HG03025 (cell line): ENCODE measurements around the gene DLG2.

Source experiments
- ATAC-seq: cut with Tn5 transposase; IDR thresholded peaks from one replicate; pipeline ENCODE4 v1.9.1; 2021; ENCODE audit warnings: mild to moderate bottlenecking, moderate library complexity; ENCODE audit not compliant: unreplicated experiment, low FRiP score

Gene DLG2

DNA sequence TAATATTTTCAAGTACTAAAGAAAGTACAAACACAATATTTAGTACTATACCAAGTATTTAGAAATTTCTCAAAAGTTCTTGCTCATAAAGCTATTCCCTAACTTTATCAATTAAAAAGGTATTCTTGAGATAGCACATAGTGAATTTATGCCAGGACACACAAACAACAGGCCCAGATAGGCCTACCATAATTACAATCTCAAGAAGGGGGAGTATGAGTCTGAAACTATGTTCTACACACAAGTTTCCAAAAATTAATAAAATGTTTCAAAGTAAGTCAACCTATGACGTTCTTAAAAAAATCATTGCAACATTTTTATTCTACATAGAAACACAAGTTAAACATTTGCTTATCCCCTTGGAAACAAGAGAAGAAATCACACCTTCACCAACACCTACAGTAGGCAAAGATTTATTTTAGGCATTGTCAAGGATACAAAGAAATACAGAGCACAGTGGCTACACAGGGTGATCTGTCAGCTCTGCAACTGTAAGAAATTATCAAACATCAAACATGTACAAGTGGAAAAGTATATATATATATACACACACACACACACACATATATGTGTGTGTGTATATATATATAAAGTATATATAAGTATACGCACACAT lies 1497.1 kb downstream of the DLG2 start:
- no peak for ATAC-seq

DNA sequence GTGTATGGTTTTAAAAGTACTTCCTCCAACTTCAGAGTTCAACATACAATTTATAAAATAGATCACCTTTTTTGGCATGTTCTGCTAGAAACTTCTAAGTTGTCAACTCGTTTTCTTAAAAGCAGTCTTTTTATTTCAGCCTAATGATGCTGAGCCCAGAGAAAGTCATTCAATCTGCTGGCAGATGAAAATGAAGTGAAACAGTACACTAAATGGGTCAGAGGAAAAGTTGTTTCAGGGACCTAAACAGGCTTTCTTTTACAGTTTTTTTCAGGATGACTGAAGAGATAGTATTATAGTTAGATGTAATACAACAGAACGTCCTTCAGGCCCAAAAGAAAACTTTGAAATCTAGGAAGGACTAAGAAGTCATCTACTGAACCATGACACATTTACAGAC lies 1498.3 kb downstream of the DLG2 start:
- no peak for ATAC-seq

DNA sequence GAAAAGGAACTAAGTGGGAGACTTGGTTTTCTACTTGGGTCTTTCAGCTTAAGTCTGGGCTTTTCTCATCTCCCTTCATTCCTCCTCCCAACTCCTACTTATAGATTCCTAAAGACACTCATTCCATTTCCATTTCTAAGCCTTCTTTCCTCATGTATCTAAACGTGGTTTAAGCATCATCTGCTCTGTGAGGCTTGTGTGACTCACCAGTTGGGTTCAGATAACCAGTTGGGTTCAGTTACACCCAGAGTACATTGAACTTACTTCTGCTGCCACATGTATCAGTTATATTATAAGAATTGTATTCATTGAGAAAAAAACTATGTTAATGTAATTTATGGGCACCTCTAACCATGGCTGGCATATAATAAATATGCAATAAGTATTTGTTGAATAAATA lies 1509.8 kb downstream of the DLG2 start:
- no peak for ATAC-seq

DNA sequence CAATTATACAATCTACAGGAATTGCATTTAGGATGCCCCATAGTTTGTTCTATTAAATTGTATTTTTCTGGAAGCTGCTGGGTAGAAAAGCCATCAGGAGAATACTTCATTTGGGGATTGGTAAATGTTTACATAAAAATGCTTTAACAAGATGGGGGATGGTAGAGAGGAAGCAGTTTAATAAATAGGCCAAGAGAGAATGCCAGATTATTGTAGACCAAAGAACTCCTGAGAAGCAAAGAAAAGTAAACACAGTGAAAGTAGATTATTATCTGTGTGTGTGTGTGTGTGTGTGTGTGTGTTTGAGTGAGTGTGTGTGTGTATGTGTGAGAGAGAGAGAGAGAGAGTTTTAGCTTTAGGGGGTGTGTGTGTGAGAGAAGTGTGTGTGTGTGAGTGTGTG lies 1520.6 kb downstream of the DLG2 start:
- ATAC-seq, result no peak

DNA sequence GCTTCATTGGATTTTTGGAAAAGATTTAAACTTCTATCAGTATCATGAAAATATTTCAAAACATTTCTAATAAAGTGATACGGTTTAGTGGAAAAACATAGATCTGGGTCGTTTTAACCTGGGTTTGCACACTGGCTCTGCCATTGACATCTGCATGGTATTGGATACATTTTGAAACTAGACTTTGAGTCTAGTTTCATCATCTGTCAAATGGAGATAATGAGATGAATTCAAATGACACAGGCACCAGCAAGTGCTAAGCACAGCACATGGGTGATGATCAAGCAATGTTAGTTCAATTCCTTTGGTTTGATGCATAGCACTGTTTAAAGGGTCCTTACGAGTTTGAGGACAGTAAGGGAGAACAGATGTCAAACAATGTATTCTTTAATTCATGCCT lies 1522.0 kb downstream of the DLG2 start:
- no peak for ATAC-seq

DNA sequence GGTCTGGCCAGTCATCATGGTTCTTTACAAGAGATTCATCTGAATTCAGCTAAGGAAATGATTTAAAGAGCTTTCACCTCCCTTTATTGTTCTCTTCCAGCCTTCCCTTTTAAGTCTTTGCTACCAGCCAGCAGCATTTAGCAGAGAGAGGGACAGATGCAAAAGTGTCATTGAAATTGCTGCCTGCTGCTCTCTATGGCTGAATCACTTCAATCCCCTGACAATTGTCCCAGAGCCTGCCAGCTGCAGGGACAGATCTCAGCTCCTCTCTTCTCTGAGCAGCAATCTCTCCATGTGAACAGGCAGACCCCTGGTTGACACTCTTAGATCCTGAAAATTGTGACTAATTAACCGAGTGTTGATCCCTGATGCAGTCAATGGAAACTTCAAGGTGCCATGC lies 1524.0 kb downstream of the DLG2 start:
- ATAC-seq, result no peak

DNA sequence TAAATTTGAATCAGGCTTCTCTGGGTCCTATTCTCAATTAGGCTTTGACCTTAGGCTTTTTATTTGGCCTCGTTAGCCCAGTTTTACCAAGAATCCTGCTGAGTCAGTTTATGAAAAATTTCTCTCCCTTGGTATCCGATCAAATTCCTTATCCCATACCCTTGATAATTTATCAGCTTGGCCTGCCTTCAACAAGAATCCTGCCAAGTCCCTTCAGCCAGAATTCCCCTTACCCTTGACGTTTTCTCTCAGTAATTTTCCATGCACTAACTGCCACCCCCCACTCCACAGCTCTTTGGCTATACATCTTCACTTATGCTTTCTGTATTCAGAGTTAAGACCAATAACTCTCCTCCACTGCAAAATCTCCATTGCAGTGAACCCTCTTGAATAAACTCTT lies 1530.0 kb downstream of the DLG2 start:
- no peak for ATAC-seq

DNA sequence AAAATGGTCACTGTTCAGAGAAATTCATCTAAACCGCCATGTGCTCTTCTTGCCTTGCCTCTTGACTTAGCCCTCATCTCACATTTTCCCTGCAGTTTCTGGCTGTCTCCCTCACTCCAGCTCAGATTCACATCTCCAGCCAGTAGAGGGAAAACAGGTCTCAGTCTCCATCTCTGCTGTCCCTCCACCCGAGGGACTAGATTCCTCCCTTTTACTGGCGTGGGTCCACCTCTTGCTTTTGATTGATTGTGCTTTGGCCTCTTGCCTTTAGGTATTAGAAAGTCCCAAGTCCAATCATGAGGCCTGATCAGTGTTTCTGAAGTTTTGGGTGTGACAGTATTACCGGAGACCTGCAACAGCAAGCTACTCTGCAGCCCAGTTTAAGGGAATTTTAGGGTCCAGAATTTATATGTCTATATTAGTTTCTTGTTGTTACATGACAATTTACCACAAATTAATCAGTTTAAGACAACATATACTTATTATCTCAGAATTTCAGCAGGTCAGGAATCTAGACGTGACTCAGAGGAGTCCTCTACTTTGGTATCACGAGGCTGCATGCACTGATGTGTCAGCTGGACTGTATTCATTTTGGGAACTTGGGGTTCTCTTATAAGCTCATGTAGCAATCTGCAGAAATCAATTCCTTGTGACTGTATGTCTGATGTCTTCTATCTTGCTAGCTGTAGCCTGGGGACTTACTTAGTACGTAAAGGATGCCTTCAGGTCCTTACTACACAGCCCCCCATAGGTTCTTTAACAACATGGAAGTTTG lies 1535.7 kb downstream of the DLG2 start:
- ATAC-seq, result no peak

DNA sequence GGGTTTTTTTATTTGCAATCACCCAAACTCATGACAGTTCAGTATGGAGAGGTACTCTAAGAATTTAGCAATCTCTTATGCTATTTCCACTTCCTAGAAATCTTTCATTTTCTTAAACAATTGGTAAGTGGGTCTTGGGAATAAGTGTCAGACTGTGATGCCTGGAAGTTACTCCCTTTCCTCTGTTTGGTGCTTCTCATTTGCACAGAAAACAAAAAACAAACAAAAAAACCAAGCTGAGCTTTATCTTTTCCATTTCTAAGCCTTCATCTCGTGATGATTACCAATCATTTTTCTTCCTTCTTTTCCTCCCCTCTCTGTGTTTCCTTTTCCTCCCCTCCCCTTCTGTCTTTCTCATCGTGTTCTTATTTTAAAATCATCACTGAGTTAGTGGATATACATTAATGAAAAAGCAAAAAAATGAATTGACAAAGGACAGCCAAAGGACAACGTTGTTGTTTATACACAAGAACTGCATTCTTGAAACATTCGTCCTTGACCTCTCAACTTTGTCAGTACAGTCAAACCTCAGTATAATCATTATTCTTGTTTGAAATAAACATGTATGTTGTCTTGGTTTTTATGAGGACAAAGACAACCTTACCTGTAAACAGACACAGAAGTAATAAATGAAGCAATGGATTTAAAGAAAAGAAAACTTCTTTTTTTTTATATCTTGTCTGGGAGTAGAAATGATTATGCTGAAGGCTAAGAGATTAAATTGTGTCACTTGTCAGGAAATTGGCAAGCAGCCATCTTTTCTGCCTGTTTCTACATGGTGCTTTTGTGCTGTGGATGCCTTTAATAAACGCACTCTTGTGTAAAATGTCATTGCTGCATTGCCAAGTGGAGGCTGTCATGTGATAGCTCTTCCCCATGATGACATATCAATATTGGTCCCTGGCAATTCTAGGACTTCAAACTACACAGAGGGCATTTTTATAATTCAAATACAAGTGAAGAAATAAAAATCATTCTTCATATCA lies 1537.8 kb downstream of the DLG2 start:
- no peak for ATAC-seq

DNA sequence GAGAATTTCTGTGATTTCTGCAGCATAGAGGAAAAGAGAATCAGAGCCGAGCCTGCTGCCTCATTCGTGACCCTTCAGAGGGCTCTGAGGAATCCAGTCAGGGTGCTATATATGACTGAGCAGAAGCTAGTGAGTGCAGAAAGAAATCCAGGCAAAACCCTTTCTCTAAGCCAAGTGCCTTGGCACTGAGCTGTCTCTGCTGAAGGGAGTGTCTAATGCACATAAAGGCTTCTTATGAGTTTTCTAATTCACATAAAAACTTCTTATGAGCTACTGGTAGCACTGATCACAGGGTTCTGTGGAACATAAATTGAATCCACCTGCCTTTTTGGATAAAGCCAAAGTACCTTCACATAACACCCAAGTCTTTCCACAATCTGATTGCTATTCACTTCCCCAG lies 1555.3 kb downstream of the DLG2 start:
- no peak for ATAC-seq

DNA sequence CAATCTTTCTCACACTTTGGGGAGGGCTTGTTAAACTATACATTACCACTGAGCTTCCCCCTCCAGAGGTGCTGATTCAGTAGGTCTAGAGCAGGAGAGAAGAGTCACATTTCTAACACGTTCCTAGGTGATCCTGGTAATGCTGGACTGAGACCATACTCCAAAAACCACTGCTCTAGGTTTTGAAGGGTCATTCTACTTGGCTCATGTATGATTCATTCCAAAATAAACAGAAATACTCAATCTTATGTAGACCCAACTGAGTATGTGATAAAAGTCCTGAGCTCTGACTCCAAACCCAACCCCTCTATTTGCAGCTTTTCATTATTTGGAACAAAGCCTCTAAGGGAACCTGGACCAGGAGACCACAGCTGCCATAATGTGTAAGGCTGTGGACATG lies 1558.1 kb downstream of the DLG2 start:
- no peak for ATAC-seq

DNA sequence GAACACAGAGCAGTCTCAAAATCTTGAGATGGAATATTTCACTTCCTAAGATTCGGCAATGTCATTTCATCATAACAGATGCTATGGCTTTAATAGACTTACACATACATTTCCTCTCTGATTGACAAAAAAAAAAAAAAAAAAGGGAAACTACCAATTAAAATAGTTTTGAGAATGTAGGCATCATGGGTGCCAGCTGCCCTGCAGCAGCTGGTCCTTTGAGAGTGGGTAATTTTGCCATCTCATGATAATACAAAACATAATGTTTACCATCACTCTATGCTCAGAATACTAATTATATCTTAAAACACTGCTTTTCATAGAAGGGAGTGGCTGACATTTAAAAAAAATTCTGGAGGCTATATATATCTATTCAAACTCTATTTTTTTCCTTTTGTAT lies 1565.4 kb downstream of the DLG2 start:
- ATAC-seq, result no peak

DNA sequence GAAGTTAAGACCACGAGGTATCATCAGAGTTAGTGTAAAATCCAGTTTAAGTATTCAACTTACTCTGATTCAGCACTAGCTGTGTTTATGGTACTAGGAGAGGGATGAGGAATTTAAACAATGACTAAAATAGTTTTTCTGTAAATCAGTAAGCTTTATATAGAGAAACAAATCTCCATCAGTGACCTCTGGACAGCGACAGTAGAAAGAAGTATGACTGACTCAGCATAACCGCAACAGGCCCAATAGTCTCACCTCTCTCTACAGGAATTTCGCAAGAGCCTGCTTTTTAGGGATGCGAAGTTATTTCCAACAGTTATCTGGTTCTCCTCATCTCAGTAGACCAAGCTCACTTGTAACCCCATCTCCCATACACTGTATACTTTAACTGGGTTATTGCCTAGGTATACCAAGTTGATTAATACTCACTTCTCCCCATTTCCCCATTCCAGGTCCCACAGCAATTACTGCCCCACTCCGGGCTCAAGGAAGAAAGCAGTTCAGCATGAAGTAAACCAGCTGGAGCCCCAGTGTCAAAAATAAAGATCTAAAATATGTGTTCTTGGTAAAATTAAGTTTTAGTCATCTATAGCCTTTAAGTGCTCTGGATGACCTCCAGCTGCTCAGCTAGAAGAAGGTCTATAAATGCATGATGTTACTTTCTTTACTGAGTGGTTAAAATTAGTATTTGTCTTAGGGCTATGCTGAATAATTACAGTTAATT lies 1570.3 kb downstream of the DLG2 start:
- no peak for ATAC-seq

DNA sequence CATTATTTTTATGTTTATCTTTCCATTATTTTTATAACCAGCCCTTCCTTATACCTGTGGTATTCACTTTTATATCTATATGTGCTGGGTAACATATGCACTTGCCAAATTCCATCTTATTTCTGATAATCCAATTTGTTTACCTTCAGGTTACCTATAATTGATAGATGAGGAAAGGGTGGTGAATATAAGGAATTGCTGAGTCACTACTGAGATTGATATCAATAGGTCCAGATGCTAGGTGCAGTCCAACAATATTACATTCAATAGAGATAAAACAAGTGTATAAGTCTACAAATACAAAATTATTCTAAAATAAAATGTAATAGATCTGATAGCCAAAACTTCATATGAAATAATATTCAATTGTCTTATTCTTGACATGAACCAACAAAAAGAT lies 1582.0 kb downstream of the DLG2 start:
- no peak for ATAC-seq

DNA sequence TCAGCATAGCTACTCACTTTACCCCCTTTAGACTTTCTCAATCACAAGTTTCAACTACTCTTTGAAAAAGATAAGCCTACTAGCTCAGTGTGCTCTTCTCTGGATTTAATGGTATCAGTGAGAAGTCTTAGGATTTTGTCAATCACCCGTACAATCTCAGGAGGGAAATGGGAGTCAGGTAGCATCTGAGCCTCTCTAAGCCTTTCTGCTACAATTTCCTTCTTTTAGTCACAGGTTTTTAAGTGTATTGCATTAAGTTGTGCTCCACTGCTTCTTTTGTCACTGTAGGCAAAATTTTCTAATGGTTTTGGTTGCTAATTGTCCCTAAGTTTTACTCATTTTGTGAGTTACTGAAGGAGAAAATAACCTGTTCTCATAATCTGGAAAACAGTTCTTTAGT lies 1582.4 kb downstream of the DLG2 start:
- no peak for ATAC-seq

DNA sequence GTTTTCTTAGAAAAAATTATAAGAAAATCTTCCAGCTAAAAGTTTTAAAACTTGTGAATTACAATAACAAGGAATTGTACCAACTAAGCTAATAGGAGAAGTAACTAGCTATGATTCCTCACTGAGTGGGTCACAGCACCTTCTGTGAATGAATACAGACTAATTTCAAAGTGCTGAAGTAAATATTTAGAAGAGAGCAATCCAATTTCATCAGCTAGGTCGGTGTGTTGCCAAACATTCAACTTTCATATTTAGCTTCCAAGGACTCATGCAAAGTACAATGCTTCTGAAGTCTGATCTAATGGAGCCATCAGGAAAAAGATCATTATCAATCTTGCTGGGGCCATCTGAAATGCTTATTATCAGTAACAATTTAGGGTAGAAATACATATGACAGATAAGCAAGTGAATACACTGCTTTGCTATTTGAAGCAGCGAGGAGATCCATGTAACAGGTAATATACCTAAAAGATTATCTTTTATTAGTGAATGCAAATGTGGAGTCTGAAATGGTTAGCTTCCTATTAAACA lies 1590.4 kb downstream of the DLG2 start:
- ATAC-seq, result no peak

DNA sequence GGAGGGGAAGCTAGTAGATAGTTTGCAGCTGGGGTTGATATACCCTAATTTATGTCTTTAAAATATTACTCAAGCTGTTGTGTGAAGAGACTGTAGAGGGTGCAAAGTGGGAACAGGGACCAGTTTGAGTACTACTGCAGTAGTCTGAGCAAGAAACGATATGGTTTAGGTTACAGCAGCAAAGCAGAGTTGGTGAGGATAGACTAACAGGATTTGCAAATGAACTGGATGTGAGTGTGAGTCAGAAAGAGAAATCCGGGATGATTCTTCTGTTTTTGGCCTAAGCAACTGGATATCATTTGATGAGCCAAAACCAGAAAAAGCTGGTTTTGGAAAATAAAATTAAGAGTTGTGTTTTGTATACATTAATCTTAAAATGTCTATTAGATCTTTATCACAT lies 1591.5 kb downstream of the DLG2 start:
- ATAC-seq, result no peak

DNA sequence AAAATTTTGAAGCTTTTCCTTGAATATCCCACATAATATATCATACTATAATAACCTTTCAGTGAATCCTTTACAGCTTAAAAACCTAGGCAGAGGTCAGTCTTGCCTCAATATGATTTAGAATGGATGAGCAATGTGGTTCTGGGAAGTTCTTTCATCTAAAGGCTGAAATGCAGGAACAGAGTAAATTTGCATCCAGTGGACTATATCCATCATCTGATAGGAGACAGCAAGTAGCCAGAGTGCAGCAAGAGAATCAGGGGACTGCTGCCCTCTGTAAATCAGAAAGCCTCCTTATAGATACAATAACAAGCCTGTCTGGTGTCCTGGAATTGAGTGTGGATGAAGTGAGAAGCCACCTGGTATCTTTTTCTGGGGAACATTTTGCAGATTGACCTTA lies 1592.7 kb downstream of the DLG2 start:
- no peak for ATAC-seq

DNA sequence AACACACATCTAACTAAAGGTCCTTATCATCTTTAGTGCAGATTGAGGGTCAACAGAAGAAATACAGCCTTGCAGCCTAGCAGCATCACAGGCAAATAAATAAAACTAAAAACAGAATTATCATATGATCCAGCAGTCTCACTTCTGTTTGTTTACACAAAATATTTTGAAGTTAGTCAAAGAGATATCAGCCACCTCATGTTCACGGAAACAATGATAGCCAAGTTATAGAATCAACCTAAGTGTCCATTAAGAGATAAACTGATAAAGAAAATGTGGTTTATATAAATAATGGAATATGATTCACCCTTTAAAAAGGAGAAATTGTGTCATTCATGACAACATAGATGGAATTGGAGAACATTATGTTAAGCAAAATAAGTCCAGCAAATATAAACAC lies 1602.9 kb downstream of the DLG2 start:
- no peak for ATAC-seq

DNA sequence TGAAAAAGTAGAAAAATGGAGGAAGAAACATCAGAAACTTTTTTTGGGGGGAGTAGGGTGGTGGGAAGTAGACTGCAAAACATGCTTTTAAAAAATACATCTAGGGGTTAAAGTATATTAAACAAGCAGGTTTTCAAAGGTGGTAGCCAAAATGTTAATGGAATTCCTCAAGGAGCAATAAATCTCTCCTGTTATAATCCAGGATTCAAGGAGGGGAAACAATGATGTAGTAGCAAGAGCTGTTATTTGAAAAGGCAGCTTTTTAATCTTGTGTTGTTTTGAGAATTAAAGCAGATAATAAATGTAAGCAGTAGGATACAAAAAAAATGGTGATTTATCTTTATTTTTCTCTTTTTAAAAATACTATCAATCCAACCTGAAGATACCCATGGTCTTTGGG lies 1604.4 kb downstream of the DLG2 start:
- ATAC-seq, result no peak
